K562 treated with DMSO at 1 percent for 12 hours (cell line): Measurements from ENCODE around the gene HES5. TPM values are rescaled to one million over a fixed set of nuclear protein-coding genes. Genes with fewer than 3 reads are reported as not detected.

Source experiments
- total RNA-seq: library from RNA; unstranded; fragments of 300-600 nt; gene quantifications from 2 replicates; pipeline ENCODE4 v1.2.3, GENCODE V29; 2022; ENCODE audit not compliant: insufficient read depth

HES5 gene, protein sequence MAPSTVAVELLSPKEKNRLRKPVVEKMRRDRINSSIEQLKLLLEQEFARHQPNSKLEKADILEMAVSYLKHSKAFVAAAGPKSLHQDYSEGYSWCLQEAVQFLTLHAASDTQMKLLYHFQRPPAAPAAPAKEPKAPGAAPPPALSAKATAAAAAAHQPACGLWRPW
- total RNA-seq: not detected in 2 replicates

DNA sequence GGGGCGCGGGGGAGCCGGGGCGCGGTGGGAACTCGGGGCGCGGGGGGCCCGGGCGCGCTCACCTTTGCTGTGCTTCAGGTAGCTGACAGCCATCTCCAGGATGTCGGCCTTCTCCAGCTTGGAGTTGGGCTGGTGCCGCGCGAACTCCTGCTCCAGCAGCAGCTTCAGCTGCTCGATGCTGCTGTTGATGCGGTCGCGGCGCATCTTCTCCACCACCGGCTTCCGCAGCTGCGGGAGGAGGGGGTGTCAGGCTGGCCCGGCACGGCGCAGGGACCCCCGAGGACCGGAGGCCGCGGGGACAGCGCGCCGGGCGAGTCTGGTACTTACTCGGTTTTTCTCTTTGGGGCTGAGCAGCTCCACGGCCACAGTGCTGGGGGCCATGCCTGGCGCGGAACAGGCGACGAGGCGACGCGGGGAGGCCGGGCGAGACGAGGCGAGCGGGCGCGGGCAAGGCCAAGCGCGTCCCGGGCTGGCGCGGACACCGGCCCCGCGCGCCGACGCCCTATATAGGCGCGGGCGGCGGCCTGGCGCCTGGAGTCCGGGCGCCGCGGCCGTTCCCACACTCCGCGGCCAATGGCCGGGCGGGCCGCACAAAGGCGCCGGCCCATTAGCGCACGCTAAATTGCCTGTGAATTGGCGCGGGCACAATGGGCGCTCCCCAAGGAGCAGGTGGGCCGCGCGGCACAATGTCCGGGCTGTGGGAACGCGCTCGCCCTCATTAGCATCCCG, at the start of gene HES5:
Gene HES5, minus strand, starts transcription at position 480 of the 729 bp plus-strand sequence. Its CDS starts 99 bp downstream, at position 381.

DNA sequence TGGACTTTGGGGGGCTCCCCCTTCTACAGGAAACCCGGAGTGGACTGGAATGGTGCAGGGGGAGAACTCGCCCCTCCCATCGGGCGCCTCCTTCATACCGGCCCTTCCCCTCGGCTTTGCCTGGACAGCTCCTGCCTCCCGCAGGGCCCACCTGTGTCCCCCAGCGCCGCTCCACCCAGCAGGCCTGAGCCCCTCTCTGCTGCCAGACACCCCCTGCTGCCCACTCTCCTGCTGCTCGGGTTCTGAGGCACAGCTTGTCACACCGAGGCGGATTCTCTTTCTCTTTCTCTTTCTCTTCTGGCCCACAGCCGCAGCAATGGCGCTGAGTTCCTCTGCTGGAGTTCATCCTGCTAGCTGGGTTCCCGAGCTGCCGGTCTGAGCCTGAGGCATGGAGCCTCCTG, 26.2 kb upstream of the HES5 start, which contains the start of gene TNFRSF14:
Gene TNFRSF14, plus strand, starts transcription at position 95 of the 401 bp plus-strand sequence. Its CDS starts 294 bp downstream, at position 389.

DNA sequence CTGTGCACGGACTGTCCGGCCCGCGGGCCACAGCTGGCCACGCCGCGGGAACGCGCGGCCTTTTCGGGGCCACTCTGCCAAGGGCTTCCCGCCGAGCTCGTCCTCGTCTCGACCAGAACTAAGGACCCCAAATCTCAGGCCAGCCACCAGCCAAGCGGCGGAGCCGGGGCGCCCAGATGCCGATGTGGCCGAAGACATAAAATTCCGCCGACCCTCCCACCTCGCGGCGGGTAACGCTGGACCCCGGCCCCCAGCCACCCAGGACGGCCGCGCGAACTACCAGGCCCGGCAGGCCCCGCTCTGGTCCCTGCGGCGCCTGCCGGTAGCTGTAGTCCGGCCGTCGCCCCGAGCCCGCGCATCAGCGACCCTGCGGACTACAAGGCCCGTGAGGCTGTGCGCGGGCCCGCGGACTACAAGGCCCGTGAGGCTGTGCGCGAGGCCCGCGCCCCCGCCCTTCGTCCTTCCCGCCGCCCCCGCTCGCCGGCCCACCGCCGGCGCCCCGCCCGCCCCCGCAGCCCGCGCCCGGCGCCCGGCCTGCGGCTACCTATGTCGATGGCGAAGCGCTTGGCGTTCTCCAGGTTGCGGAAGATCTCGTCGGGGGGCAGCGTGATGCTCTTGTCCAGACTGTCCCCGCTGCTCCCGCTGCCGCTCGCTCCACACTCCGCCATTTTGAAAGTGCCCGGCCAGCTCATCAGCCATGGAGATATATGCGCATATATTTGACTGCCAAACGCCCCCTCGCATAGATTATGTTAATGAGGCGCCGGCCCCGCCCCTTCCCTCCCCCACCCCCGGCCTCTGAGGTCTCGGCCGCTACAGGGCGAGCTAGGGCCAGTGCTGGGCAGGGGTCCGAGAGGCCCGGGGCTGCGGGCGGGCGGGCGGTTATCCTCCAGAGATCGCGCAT, 3.9 kb downstream of the HES5 start, which contains the start of gene PANK4:
Gene PANK4, minus strand, starts transcription at position 677 of the 904 bp plus-strand sequence. Its CDS starts 9 bp downstream, at position 668.

Other genes with a start within 250 kb of the HES5 start
- gene MORN1, start 138.7 kb downstream of the HES5 start, total RNA-seq: 1.6 and 2.1 TPM in 2 replicates
- 75.6 and 112 TPM in 2 replicates for gene RER1, start 138.4 kb downstream of the HES5 start, total RNA-seq
- 8.8 and 12.7 TPM in 2 replicates for gene PEX10, start 117.7 kb downstream of the HES5 start, total RNA-seq
- not detected in 2 replicates for gene PLCH2, start 54.0 kb downstream of the HES5 start, total RNA-seq
- gene PANK4, start 3.7 kb downstream of the HES5 start, total RNA-seq: 31.6 and 41.5 TPM in 2 replicates
- 6.3 and 9.2 TPM in 2 replicates for gene TNFRSF14, start 26.1 kb upstream of the HES5 start, total RNA-seq
- 12.8 and 16.2 TPM in 2 replicates for gene PRXL2B, start 56.5 kb upstream of the HES5 start, total RNA-seq
- gene MMEL1, start 102.8 kb upstream of the HES5 start, total RNA-seq: 0.43 TPM in 1 of 2 replicates, not detected in the other